ENCODE measurements around the gene ACOD1. TPM values are rescaled to one million over a fixed set of nuclear protein-coding genes. Genes with fewer than 3 reads are reported as not detected.

Gene ACOD1
- total RNA-seq, 6 experiments from 2014 or later: not detected

DNA sequence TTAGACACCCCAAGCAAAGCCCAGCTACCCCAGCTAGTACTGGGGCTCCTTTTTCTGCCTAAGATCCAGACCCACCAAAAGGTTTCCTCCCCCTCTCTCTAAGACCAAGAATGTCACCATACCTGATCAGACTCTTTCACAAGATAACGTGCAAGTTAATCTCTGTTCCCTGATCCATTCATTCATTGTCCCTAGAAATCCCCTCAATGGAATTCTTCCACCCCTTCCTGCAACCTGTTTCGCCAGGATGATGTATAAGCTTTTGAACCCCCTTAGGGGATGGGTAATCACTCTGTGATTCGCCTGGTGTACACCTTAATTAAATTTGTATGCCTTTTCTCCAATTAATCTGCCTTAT is 26.3 kb downstream of the ACOD1 start:
- peaks cover 24% of the 10 kb centered on the region for H3K27me3 Mint-ChIP-seq (ENCODE audit: insufficient read depth)
- H3K36me3 Mint-ChIP-seq (ENCODE audit: low read depth): no peaks in the 10 kb centered on the region
- H3K4me1 Mint-ChIP-seq (ENCODE audit: low read depth): peaks cover 10% of the 10 kb centered on the region
- no peak overlapping the region for H3K27ac Mint-ChIP-seq
- no peak for DNase-seq
- no peak overlapping the region for H3K4me3 Mint-ChIP-seq
- no peaks in the 10 kb centered on the region for H3K9me3 Mint-ChIP-seq
- no peak for TF ChIP-seq CTCF (IDR thresholded peaks at IDR 0.05)

DNA sequence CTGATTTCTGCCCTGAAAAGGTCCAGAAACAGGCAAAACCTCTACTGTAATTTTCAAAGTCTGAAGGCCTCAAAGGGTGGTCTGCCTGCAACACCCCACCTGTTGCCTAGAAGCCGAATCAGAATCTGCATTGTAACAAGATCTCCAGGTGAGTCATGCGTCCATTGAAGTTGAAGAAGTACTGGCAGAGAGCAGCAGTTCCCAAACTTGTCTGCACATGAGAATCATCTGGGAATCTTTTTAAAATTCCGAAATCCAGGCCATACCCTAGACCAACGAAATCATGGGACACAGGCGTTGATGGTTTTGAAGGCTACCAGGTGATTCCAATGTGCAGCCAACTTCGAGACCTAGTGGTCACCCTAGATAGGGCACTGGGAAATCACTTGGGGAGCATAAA is 27.6 kb downstream of the ACOD1 start:
- no peak for TF ChIP-seq CTCF (IDR thresholded peaks at IDR 0.05)
- Mint-ChIP-seq H3K27me3 (ENCODE audit: insufficient read depth) (peaks cover 19% of the 10 kb centered on the region), H3K36me3 (ENCODE audit: low read depth) (no peaks in the 10 kb centered on the region), H3K4me1 (ENCODE audit: low read depth) (peaks cover 9% of the 10 kb centered on the region), H3K27ac (no peak overlapping the region), H3K4me3 (no peak overlapping the region), H3K9me3 (no peaks in the 10 kb centered on the region)
- no peak for DNase-seq

DNA sequence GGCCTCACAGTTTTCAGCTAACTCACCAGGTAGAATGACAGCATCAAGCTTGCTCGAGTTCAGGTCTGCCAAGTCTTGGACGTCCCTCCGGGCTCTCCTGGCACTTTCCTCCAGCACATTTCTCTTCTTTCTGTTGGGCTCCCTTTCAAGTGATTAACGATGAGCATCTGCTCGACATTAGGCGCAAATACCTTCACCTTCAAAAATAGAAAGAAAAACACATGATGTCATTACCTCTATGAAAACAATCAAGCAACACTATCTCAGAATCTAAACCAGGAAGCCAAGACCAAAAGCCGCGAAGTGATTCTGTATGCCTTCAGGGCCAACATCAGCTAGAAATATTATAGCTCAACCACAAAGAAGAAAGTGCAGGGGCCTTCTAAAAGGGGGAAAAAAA is 28.2 kb downstream of the ACOD1 start:
- peaks cover 19% of the 10 kb centered on the region for H3K27me3 Mint-ChIP-seq (ENCODE audit: insufficient read depth)
- H3K4me3 Mint-ChIP-seq: no peak overlapping the region
- peaks cover 9% of the 10 kb centered on the region for H3K4me1 Mint-ChIP-seq (ENCODE audit: low read depth)
- DNase-seq: peak; percentile 30
- H3K27ac Mint-ChIP-seq: no peak overlapping the region
- TF ChIP-seq CTCF (IDR thresholded peaks at IDR 0.05): no peak
- H3K36me3 Mint-ChIP-seq (ENCODE audit: low read depth): no peaks in the 10 kb centered on the region
- H3K9me3 Mint-ChIP-seq: no peaks in the 10 kb centered on the region

GRCh38 chr13:76976929-76977328 is 28.6 kb downstream of the ACOD1 start:
- Mint-ChIP-seq H3K36me3 (ENCODE audit: low read depth) (no peaks in the 10 kb centered on the region), H3K27ac (no peak overlapping the region), H3K9me3 (no peaks in the 10 kb centered on the region), H3K4me3 (no peak overlapping the region), H3K4me1 (ENCODE audit: low read depth) (peaks cover 9% of the 10 kb centered on the region), H3K27me3 (ENCODE audit: insufficient read depth) (peaks cover 19% of the 10 kb centered on the region)
- no peak for DNase-seq
- TF ChIP-seq CTCF (IDR thresholded peaks at IDR 0.05): no peak

GRCh38 chr13:76980075-76980718 is 31.9 kb downstream of the ACOD1 start:
- Mint-ChIP-seq H3K4me1 (ENCODE audit: low read depth) (peaks cover 9% of the 10 kb centered on the region), H3K4me3 (no peak overlapping the region), H3K27ac (no peak overlapping the region), H3K9me3 (no peaks in the 10 kb centered on the region), H3K36me3 (ENCODE audit: low read depth) (no peaks in the 10 kb centered on the region), H3K27me3 (ENCODE audit: insufficient read depth) (peaks cover 20% of the 10 kb centered on the region)
- peak; percentile 27 for DNase-seq
- peak; percentile 99 for TF ChIP-seq CTCF (IDR thresholded peaks at IDR 0.05)

DNA sequence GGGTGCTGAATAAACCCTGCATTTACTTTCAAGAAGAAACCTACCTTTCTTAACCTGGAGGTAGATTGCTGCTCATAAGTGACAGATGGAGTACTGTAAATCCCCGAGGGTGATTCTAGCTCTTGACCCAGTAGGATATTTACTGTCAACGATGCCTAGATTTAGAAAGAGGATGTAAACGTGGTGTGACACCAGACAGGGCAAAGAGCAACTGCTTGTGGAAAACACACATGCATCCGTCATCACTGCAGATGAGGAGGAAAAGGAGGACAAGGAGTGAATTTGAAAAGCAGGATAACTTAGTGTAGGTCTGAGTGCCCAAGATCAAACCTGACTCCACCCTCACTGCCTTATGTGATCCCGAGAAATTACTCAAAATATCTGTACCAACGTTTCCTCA is 33.8 kb downstream of the ACOD1 start:
- DNase-seq: no peak
- no peak for TF ChIP-seq CTCF (IDR thresholded peaks at IDR 0.05)
- H3K27ac Mint-ChIP-seq: no peak overlapping the region
- peaks cover 28% of the 10 kb centered on the region for H3K27me3 Mint-ChIP-seq (ENCODE audit: insufficient read depth)
- H3K9me3 Mint-ChIP-seq: no peaks in the 10 kb centered on the region
- no peak overlapping the region for H3K4me3 Mint-ChIP-seq
- no peaks in the 10 kb centered on the region for H3K36me3 Mint-ChIP-seq (ENCODE audit: low read depth)
- H3K4me1 Mint-ChIP-seq (ENCODE audit: low read depth): no peaks in the 10 kb centered on the region; the same call in 1 of the 2 replicates
